ENCODE results near the gene PNPLA1. TPM values are rescaled to one million over a fixed set of nuclear protein-coding genes. Genes with fewer than 3 reads are reported as not detected.
A peak's percentile ranks its signal among the peaks of the same experiment; 100 is the strongest.

Gene PNPLA1
- total RNA-seq, 1 experiment from 2014 or later: 0.17 TPM

DNA sequence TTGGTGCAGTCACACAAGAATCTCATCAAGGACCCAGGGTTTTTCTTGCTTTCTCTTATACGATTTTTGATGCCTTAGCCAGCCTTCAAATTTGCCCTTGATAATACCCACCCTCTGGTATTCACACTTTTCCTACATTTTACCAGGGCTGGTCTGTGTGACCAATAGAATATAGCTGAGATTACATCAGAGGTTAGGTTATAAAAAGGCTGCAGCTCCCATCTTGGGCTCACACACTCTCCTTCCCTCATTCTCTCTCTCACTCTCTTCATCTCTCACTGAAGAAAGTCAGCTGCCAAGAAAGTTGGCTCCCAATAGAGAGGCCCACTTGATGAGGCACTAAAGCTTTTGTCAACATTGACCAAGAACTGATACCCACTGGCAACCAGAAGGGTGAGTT is 4.1 kb upstream of the PNPLA1 start:
- POLR2A ChIA-PET (ENCODE audit: unreplicated experiment): no interaction called here
- Histone ChIP-seq H3K79me2 (ENCODE audit: low read depth) (no peaks in the 10 kb centered on the region), H3K27ac (no peak overlapping the region), H3F3A (ENCODE audit: insufficient read depth, low read depth) (peaks cover 22% of the 10 kb centered on the region), H4K20me1 (ENCODE audit: insufficient read depth) (no peaks in the 10 kb centered on the region), H3K27me3 (ENCODE audit: insufficient read depth, low read depth) (no peaks in the 10 kb centered on the region), H3K4me1 (replicated peaks; ENCODE audit: insufficient read depth) (peaks cover 32% of the 10 kb centered on the region), H3K4me2 (no peak overlapping the region), H3K36me3 (ENCODE audit: low read depth) (no peaks in the 10 kb centered on the region), H3K9me3 (ENCODE audit: insufficient read depth, low read depth) (0 out of 2 replicates have a peak, but pooled peaks cover 3% of the 10 kb centered on the region), H3K4me3 (no peak overlapping the region), H2AFZ (no peak overlapping the region), H3K9me2 (ENCODE audit: insufficient read depth) (no peaks in the 10 kb centered on the region)
- DNase-seq: no peak
- intact Hi-C loops (cut with micrococcal nuclease; ENCODE audit: unreplicated experiment): no loop called here
- TF ChIP-seq EZH2 (IDR thresholded peaks at IDR 0.05; ENCODE audit: low read depth): no peak
- TF ChIP-seq, protein P1, sequence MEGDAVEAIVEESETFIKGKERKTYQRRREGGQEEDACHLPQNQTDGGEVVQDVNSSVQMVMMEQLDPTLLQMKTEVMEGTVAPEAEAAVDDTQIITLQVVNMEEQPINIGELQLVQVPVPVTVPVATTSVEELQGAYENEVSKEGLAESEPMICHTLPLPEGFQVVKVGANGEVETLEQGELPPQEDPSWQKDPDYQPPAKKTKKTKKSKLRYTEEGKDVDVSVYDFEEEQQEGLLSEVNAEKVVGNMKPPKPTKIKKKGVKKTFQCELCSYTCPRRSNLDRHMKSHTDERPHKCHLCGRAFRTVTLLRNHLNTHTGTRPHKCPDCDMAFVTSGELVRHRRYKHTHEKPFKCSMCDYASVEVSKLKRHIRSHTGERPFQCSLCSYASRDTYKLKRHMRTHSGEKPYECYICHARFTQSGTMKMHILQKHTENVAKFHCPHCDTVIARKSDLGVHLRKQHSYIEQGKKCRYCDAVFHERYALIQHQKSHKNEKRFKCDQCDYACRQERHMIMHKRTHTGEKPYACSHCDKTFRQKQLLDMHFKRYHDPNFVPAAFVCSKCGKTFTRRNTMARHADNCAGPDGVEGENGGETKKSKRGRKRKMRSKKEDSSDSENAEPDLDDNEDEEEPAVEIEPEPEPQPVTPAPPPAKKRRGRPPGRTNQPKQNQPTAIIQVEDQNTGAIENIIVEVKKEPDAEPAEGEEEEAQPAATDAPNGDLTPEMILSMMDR (conservative IDR thresholded peaks at IDR 0.05): no peak
- CTCF ChIA-PET: no interaction called here
- BruUV-seq (replicated peaks): no TSS peak

DNA sequence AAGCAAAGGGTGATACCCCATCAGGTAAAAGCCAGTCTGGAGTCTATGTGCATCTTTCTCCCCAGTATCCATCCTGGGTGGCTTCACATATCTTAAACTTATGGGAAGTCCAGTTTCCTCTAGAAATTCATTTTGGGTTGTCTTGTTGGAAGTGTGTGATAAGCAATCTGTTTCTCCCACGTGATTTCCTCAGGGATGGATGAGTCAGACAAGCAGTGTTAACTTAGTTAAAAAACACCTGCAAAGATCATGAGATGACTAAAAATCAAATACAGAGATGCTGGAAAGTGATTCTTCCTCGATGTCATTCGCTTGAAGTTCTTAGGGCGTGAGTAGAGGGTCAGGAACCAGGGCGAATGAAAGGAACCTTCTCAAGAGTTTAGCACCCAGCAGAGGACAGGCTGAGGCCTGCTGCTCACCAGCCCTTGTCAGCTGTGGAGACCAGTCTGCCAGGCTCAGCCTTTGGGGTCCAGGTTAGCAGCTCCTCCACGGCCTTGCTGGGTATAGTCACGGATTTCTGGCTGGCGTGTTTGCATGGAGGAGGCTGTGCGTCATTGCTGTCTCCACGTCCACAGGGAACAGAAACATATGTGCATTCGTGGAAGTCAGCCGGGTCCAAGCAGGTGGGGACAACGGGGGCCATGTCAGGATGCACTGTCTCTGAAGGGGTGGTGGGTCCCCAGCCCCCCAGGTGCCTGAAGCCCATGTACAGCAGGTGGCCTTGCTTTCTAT is 2.8 kb upstream of the PNPLA1 start:
- H3K9me2 ChIP-seq (ENCODE audit: insufficient read depth): no peaks in the 10 kb centered on the region
- H3K79me2 ChIP-seq (ENCODE audit: low read depth): no peaks in the 10 kb centered on the region
- peak overlapping the region; percentile 42 for H3K4me2 ChIP-seq
- no peak overlapping the region for H2AFZ ChIP-seq
- H3K4me3 ChIP-seq: no peak overlapping the region
- H3K9me3 ChIP-seq (ENCODE audit: insufficient read depth, low read depth): 0 out of 2 replicates have a peak, but pooled peaks cover 3% of the 10 kb centered on the region
- no peaks in the 10 kb centered on the region for H4K20me1 ChIP-seq (ENCODE audit: insufficient read depth)
- no peaks in the 10 kb centered on the region for H3K36me3 ChIP-seq (ENCODE audit: low read depth)
- H3F3A ChIP-seq (ENCODE audit: insufficient read depth, low read depth): peaks cover 22% of the 10 kb centered on the region
- intact Hi-C loops (cut with micrococcal nuclease; ENCODE audit: unreplicated experiment): no loop called here
- POLR2A ChIA-PET (ENCODE audit: unreplicated experiment): interaction anchor here (0.5 kb wide), 1 partner anchor 53 kb away, joined by 4 read pairs; no protein-coding TSS in a partner anchor
- BruUV-seq (replicated peaks): no TSS peak
- CTCF ChIA-PET: interaction anchor here (0.6 kb wide), 1 partner anchor 343 kb away, joined by 5 read pairs; no protein-coding TSS in a partner anchor
- no peak for TF ChIP-seq EZH2 (IDR thresholded peaks at IDR 0.05; ENCODE audit: low read depth)
- TF ChIP-seq, protein P1 (conservative IDR thresholded peaks at IDR 0.05): no peak
- 0 out of 2 replicates have a peak overlapping the region, but pooled peaks have one; percentile 27 for H3K27ac ChIP-seq
- peak in 1 of 2 experiments; percentile 64 for DNase-seq
- peaks cover 32% of the 10 kb centered on the region for H3K4me1 ChIP-seq (replicated peaks; ENCODE audit: insufficient read depth)
- H3K27me3 ChIP-seq (ENCODE audit: insufficient read depth, low read depth): no peaks in the 10 kb centered on the region

DNA sequence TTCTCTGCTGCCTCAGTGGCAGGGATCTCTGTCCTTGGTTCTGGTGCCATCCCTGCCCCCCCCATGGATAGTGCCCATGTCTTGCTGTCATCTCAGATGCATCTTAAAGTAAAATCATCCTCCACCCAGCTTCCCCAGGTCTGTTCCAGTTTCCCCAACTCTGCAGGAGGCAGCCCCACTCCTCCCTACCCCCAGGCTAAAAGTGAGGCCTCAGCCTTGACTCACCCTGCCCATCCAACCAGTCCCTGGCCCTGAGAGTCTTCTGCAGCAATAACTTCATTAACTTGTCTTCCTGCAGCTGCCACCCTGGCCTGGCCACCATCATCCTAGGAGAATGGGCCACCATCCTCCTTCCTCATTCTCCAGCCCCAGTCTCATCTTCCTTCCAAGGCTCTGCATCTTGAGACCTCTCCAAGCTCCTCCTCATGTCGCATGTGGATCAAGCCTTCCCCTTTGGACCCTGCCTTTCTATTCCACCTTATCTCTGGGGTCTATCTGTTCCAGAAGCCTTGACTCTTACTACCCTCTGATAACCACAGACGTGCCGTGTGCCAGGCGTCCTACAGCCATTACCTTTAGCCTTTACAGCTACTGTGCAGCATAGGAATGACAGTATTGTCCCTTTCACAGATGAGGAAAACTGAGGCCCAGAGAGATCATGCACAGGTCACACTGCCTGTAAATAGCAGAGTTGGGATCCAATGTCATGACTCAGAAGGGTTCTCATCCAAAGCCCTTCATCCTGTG is 2.0 kb upstream of the PNPLA1 start:
- H3K4me3 ChIP-seq: no peak overlapping the region
- no peaks in the 10 kb centered on the region for H3K9me2 ChIP-seq (ENCODE audit: insufficient read depth)
- H3K9me3 ChIP-seq (ENCODE audit: insufficient read depth, low read depth): 0 out of 2 replicates have a peak, but pooled peaks cover 3% of the 10 kb centered on the region
- H3K27me3 ChIP-seq (ENCODE audit: insufficient read depth, low read depth): no peaks in the 10 kb centered on the region
- BruUV-seq (replicated peaks): no TSS peak
- intact Hi-C loops (cut with micrococcal nuclease; ENCODE audit: unreplicated experiment): no loop called here
- H2AFZ ChIP-seq: no peak overlapping the region
- H3K4me1 ChIP-seq (replicated peaks; ENCODE audit: insufficient read depth): peaks cover 32% of the 10 kb centered on the region
- peak; percentile 49 to 84 for DNase-seq
- peak overlapping the region; percentile 42 for H3K4me2 ChIP-seq
- TF ChIP-seq, protein P1 (conservative IDR thresholded peaks at IDR 0.05): no peak
- no peak for TF ChIP-seq EZH2 (IDR thresholded peaks at IDR 0.05; ENCODE audit: low read depth)
- H3K36me3 ChIP-seq (ENCODE audit: low read depth): no peaks in the 10 kb centered on the region
- H4K20me1 ChIP-seq (ENCODE audit: insufficient read depth): no peaks in the 10 kb centered on the region
- CTCF ChIA-PET: no interaction called here
- no peaks in the 10 kb centered on the region for H3K79me2 ChIP-seq (ENCODE audit: low read depth)
- no peak overlapping the region for H3K27ac ChIP-seq
- POLR2A ChIA-PET (ENCODE audit: unreplicated experiment): interaction anchor here (0.5 to 0.6 kb wide), 3 partner anchors 53 to 795 kb away, joined by 4 to 25 read pairs (median 4); no protein-coding TSS in a partner anchor
- H3F3A ChIP-seq (ENCODE audit: insufficient read depth, low read depth): peaks cover 22% of the 10 kb centered on the region
